NB4 (cell line): ENCODE data around the gene VPS36.

Experiments used
- CTCF ChIP-seq: IDR thresholded peaks from one replicate; pipeline ENCODE4 v1.5.1; 2012; ENCODE audit warnings: low read depth, low read length
- MAX ChIP-seq: IDR thresholded peaks from 2 replicates; pipeline ENCODE4 v1.6.1; 2011; ENCODE audit warnings: low read depth, low read length
- POLR2A ChIP-seq: IDR thresholded peaks from 2 replicates; pipeline ENCODE4 v1.6.1; 2011; ENCODE audit warnings: mild to moderate bottlenecking; ENCODE audit not compliant: insufficient read length; ENCODE audit errors: extremely low read depth

- TF ChIP-seq CTCF = peak; percentile 86
- TF ChIP-seq MAX = peak; percentile 87
- TF ChIP-seq POLR2A = peak; percentile 95
Measured at GRCh38 chr13:52450012-52450792, at the start of gene VPS36.
